ENCODE measurements around the gene LRRC17.
A peak's percentile ranks its signal among the peaks of the same experiment; 100 is the strongest.

- TF ChIP-seq, protein P1, sequence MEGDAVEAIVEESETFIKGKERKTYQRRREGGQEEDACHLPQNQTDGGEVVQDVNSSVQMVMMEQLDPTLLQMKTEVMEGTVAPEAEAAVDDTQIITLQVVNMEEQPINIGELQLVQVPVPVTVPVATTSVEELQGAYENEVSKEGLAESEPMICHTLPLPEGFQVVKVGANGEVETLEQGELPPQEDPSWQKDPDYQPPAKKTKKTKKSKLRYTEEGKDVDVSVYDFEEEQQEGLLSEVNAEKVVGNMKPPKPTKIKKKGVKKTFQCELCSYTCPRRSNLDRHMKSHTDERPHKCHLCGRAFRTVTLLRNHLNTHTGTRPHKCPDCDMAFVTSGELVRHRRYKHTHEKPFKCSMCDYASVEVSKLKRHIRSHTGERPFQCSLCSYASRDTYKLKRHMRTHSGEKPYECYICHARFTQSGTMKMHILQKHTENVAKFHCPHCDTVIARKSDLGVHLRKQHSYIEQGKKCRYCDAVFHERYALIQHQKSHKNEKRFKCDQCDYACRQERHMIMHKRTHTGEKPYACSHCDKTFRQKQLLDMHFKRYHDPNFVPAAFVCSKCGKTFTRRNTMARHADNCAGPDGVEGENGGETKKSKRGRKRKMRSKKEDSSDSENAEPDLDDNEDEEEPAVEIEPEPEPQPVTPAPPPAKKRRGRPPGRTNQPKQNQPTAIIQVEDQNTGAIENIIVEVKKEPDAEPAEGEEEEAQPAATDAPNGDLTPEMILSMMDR (conservative IDR thresholded peaks at IDR 0.05; ENCODE audit: low read depth, low read length), result peak; percentile 31; the same call in 1 of the 2 replicates
- TF ChIP-seq EZH2 (IDR thresholded peaks at IDR 0.05; ENCODE audit: low read length, unreplicated experiment) (no peak), EZH2phosphoT487 (IDR thresholded peaks at IDR 0.05; ENCODE audit: borderline replicate concordance, low read length) (no peak)
These were observed 4.9 kb downstream of the LRRC17 start for GRCh38 chr7:102917436-102918353.
